NCI-H1048 (cell line): ENCODE data around the gene ACO1.
"Not testable (repeated sequence)": the region's sequence is repeated elsewhere in the genome, so short reads cannot be mapped to it uniquely, and the experiment has no call there.

ENCODE experiments used
- DNase-seq: peaks from one replicate; lab custom pipeline; 2025; lab: John Stamatoyannopoulos, UW

The ACO1 gene

GRCh38 chr9:32384364-32385151 is at the start of gene ACO1:
TSS of gene ACO1 (plus strand) at chr9:32384643. CDS start at chr9:32405507, 20,864 bp downstream.
- peak; percentile 43 for DNase-seq

- DNase-seq, result no peak
Observed at GRCh38 chr9:32334916-32335895, 49.2 kb upstream of the ACO1 start.

GRCh38 chr9:32339424-32339823 is 45.0 kb upstream of the ACO1 start:
- DNase-seq, result no peak

- no peak for DNase-seq
Observed at GRCh38 chr9:32340361-32340760, 44.1 kb upstream of the ACO1 start.

- no peak for DNase-seq
Observed at GRCh38 chr9:32344551-32345182, 39.8 kb upstream of the ACO1 start.

GRCh38 chr9:32345243-32345642 is 39.2 kb upstream of the ACO1 start:
- no peak for DNase-seq

- no peak for DNase-seq
Observed at GRCh38 chr9:32347571-32347970, 36.9 kb upstream of the ACO1 start.

- no peak for DNase-seq
Observed at GRCh38 chr9:32348106-32348695, 36.2 kb upstream of the ACO1 start.

- no peak for DNase-seq
Observed at GRCh38 chr9:32349013-32349412, 35.4 kb upstream of the ACO1 start.

GRCh38 chr9:32350682-32351081 is 33.8 kb upstream of the ACO1 start:
- peak; percentile 1 for DNase-seq

GRCh38 chr9:32351845-32352244 is 32.6 kb upstream of the ACO1 start:
- DNase-seq, result no peak

GRCh38 chr9:32353476-32353875 is 31.0 kb upstream of the ACO1 start:
- not testable (repeated sequence) for DNase-seq

GRCh38 chr9:32359452-32359851 is 25.0 kb upstream of the ACO1 start:
- DNase-seq, result no peak

GRCh38 chr9:32360983-32361673 is 23.3 kb upstream of the ACO1 start:
- no peak for DNase-seq

- no peak for DNase-seq
Observed at GRCh38 chr9:32371279-32371678, 13.2 kb upstream of the ACO1 start.

GRCh38 chr9:32371679-32372078 is 12.8 kb upstream of the ACO1 start:
- no peak for DNase-seq

GRCh38 chr9:32376285-32376684 is 8.2 kb upstream of the ACO1 start:
- no peak for DNase-seq

- peak; percentile 15 for DNase-seq
Observed at GRCh38 chr9:32378496-32378895, 5.9 kb upstream of the ACO1 start.

- DNase-seq, result peak; percentile 49
Observed at GRCh38 chr9:32378993-32379729, 5.3 kb upstream of the ACO1 start.

GRCh38 chr9:32380944-32381343 is 3.5 kb upstream of the ACO1 start:
- DNase-seq, result no peak
